Endothelial cell of umbilical vein (primary cell): ENCODE data around the gene TOP3B. TPM values are rescaled to one million over a fixed set of nuclear protein-coding genes. Genes with fewer than 3 reads are reported as not detected.

Source experiments
- BruUV-seq: library from RNA; stranded (reverse); fragments of 400-500 nt; replicated peaks from 2 replicates; lab custom pipeline; 2021; lab: Mats Ljungman, UMichigan
- CTCF ChIA-PET: fragments of 300-600, 350-600 bp; sonication (Branson Sonifier 250); formaldehyde crosslinking; loops from one replicate; lab custom pipeline; 2021; ENCODE audit warnings: antibody characterized with exemption, inconsistent platforms; lab: Charles Lee
- POLR2A ChIA-PET: fragments of 300-600, 350-600 bp; sonication (Branson Sonifier 250); formaldehyde crosslinking; loops from one replicate; lab custom pipeline; 2021; ENCODE audit warnings: antibody characterized with exemption, inconsistent platforms; lab: Charles Lee
- DNase-seq: peaks from one replicate; pipeline ENCODE4 v3.0.0-alpha.2; 2011; ENCODE audit warnings: low read depth, low spot score
- FAIRE-seq: peaks from 2 replicates; lab custom pipeline; 2011; peaks lifted over from hg19 to GRCh38; lab: Jason Lieb, UNC
- H2AFZ ChIP-seq: 2 replicates; pipeline ENCODE4 v1.6.0; 2012; ENCODE audit warnings: low read depth, low read length, control low read depth, inconsistent platforms
- H3K27ac ChIP-seq: 2 replicates; pipeline ENCODE4 v1.5.1; 2011; ENCODE audit warnings: low read depth, mild to moderate bottlenecking, control low read depth, low read length, moderate library complexity; ENCODE audit not compliant: insufficient read depth
- H3K27me3 ChIP-seq, 2 experiments: 2 replicates each; pipeline versions ENCODE4 v1.6.0 to v1.6.1; 2011; ENCODE audit warnings: low read length in 2 of 2, mixed read lengths in 1 of 2; ENCODE audit not compliant: control insufficient read depth in 2 of 2, insufficient read depth in 2 of 2
- H3K36me3 ChIP-seq, 2 experiments: 2 replicates in 1 of 2; 3 replicates in 1 of 2; pipeline ENCODE4 v1.5.1; 2011; ENCODE audit warnings: low read length in 2 of 2, mild to moderate bottlenecking in 1 of 2, moderate library complexity in 1 of 2; ENCODE audit not compliant: control insufficient read depth in 2 of 2, insufficient read depth in 2 of 2; ENCODE audit errors: extremely low read depth in 1 of 2
- H3K4me1 ChIP-seq: 3 replicates; pipeline ENCODE4 v1.5.1; 2011; ENCODE audit warnings: mild to moderate bottlenecking, low read length; ENCODE audit not compliant: control insufficient read depth, insufficient read depth; ENCODE audit errors: extremely low read depth
- H3K4me2 ChIP-seq: 2 replicates; pipeline ENCODE4 v1.6.1; 2011; ENCODE audit warnings: low read length, control low read depth, mixed read lengths; ENCODE audit not compliant: insufficient read depth
- H3K4me3 ChIP-seq, 3 experiments: fragments of 200-600 bp in 1 of 3; sonication (generic), shearing (Covaris generic) in 1 of 3; replicated peaks in 1 of 3; 2 replicates each; pipeline ENCODE4 v1.5.1; 2011 to 2016; ENCODE audit warnings: control low read depth in 3 of 3, low read length in 3 of 3, mild to moderate bottlenecking in 2 of 3, inconsistent platforms in 1 of 3, low read depth in 1 of 3, moderate library complexity in 1 of 3; ENCODE audit not compliant: insufficient read depth in 1 of 3
- H3K79me2 ChIP-seq: 2 replicates; pipeline ENCODE4 v1.6.0; 2012; ENCODE audit warnings: low read length, inconsistent platforms; ENCODE audit not compliant: control insufficient read depth, insufficient read depth
- H3K9ac ChIP-seq: replicated peaks from 2 replicates; pipeline ENCODE3; 2011; ENCODE audit warnings: low read length, control low read depth; ENCODE audit not compliant: insufficient read depth; ENCODE audit errors: extremely low read depth
- H3K9me1 ChIP-seq: replicated peaks from 3 replicates; pipeline ENCODE4 v1.6.0; 2011; ENCODE audit warnings: mild to moderate bottlenecking, low read length; ENCODE audit not compliant: control insufficient read depth, insufficient read depth; ENCODE audit errors: extremely low read depth
- H3K9me3 ChIP-seq: replicated peaks from 2 replicates; pipeline ENCODE4 v1.5.1; 2012; ENCODE audit warnings: low read length, inconsistent platforms; ENCODE audit not compliant: control insufficient read depth, insufficient read depth
- H4K20me1 ChIP-seq: replicated peaks from 2 replicates; pipeline ENCODE3; 2011; ENCODE audit warnings: mild to moderate bottlenecking, low read length; ENCODE audit not compliant: control insufficient read depth, insufficient read depth; ENCODE audit errors: extremely low read depth
- CTCF ChIP-seq, 2 donors: IDR thresholded peaks; 1 replicate in 1 of 2; 2 replicates in 1 of 2; pipeline ENCODE4 v1.5.1; 2011; ENCODE audit warnings: low read length in 2 of 2, mild to moderate bottlenecking in 2 of 2, moderate library complexity in 2 of 2, control low read depth in 1 of 2, inconsistent platforms in 1 of 2, low read depth in 1 of 2; ENCODE audit not compliant: insufficient read depth in 1 of 2; ENCODE audit errors: extremely low read depth in 1 of 2
- EZH2 ChIP-seq: IDR thresholded peaks from 2 replicates; pipeline ENCODE4 v1.6.1; 2012; ENCODE audit warnings: borderline replicate concordance, low read depth, mild to moderate bottlenecking, moderate library complexity, low read length, inconsistent platforms; ENCODE audit not compliant: severe bottlenecking
- FOS ChIP-seq: IDR thresholded peaks from 2 replicates; pipeline ENCODE4 v1.6.1; 2011; ENCODE audit warnings: mild to moderate bottlenecking, low read length, moderate library complexity, borderline replicate concordance; ENCODE audit not compliant: insufficient read depth
- GATA2 ChIP-seq: IDR thresholded peaks from 2 replicates; pipeline ENCODE4 v1.7.0; 2011; ENCODE audit warnings: low read depth, mild to moderate bottlenecking, moderate library complexity, mixed read lengths, low read length; ENCODE audit not compliant: insufficient read length, insufficient read depth
- JUN ChIP-seq: IDR thresholded peaks from 2 replicates; pipeline ENCODE4 v1.6.1; 2011; ENCODE audit warnings: borderline replicate concordance, low read depth; ENCODE audit not compliant: insufficient read length, insufficient read depth
- MAX ChIP-seq: IDR thresholded peaks from 2 replicates; pipeline ENCODE4 v1.6.1; 2011; ENCODE audit not compliant: insufficient read depth, insufficient read length
- MYC ChIP-seq: IDR thresholded peaks from one replicate; pipeline ENCODE4 v1.6.1; 2011; ENCODE audit warnings: mild to moderate bottlenecking, low read depth, low read length
- POLR2A ChIP-seq: IDR thresholded peaks from 2 replicates; pipeline ENCODE4 v1.6.1; 2012; ENCODE audit warnings: low read depth, mild to moderate bottlenecking, control low read depth, low read length
- POLR2AphosphoS5 ChIP-seq: IDR thresholded peaks from 2 replicates; pipeline ENCODE4 v1.6.1; 2012; ENCODE audit warnings: low read depth, mild to moderate bottlenecking, control low read depth, low read length, moderate library complexity; ENCODE audit not compliant: insufficient read depth
- dilution Hi-C: fragments of 300-500 bp; cut with MboI; formaldehyde crosslinking; loops from one replicate; pipeline ENCODE4 v1.15.0; 2019; ENCODE audit warnings: low sequenced_read_pairs; ENCODE audit not compliant: extremely low pct_ligation_motif_present
- intact Hi-C: fragments of 100-400 bp; cut with micrococcal nuclease; formaldehyde crosslinking; loops from one replicate; pipeline ENCODE4 v1.10.0; 2022
- polyA plus RNA-seq, 4 experiments: library from polyadenylated mRNA; depleted of rRNA in 3 of 4; stranded (reverse) in 3 of 4; unstranded in 1 of 4; fragments of >200 nt; gene quantifications; 2 replicates each; pipeline versions ENCODE4 v1.2.1 to v1.2.3, GENCODE V29; 2011 to 2012; ENCODE audit warnings: missing spikeins in 1 of 4
- total RNA-seq: library from RNA; stranded (reverse); gene quantifications from 2 replicates; pipeline ENCODE4 v1.2.3, GENCODE V29; 2021

TOP3B gene
- total and polyA plus RNA-seq, 2 donors (not counting 3 experiments of a cell fraction or from before 2014, with no cell fraction given): 25.2 to 56.5 TPM

- POLR2A ChIA-PET: no interaction called here
These were observed 2.6 kb upstream of the TOP3B start for GRCh38 chr22:21985214-21985613.

More at GRCh38 chr22:21985214-21985613, 2.6 kb upstream of the TOP3B start:
- no peaks in the 10 kb centered on the region for H3K9me1 ChIP-seq
- FAIRE-seq (no peak), DNase-seq (no peak)
- H2AFZ ChIP-seq: peak overlapping the region; percentile 30
- intact Hi-C loops: no loop called here
- no peak overlapping the region for H3K4me3 ChIP-seq
- no peak overlapping the region for H3K9ac ChIP-seq
- H3K36me3 ChIP-seq: no peaks in the 10 kb centered on the region
- BruUV-seq: no TSS peak
- dilution Hi-C loops: no loop called here
- H3K9me3 ChIP-seq: no peaks in the 10 kb centered on the region
- H4K20me1 ChIP-seq: no peaks in the 10 kb centered on the region
- no peak for TF ChIP-seq EZH2
- no peak for TF ChIP-seq MAX
- no peak for TF ChIP-seq MYC
- no peak for TF ChIP-seq POLR2A
- no peak for TF ChIP-seq GATA2
- no peak for TF ChIP-seq CTCF (IDR thresholded peaks at IDR 0.05; ENCODE audit: extremely low read depth in 1 of 2, insufficient read depth in 1 of 2, low read depth in 1 of 2, low read length in 2 of 2)
- TF ChIP-seq JUN: no peak
- no peak for TF ChIP-seq POLR2AphosphoS5
- no peak for TF ChIP-seq FOS
- no peak overlapping the region for H3K27ac ChIP-seq
- peaks cover 22% of the 10 kb centered on the region for H3K79me2 ChIP-seq
- peaks cover 4 to 5% of the 10 kb centered on the region in 2 experiments for H3K27me3 ChIP-seq
- CTCF ChIA-PET: interaction anchor here (0.8 to 1.9 kb wide), 9 partner anchors 8 to 210 kb away, joined by 3 to 8 read pairs (median 4); no protein-coding TSS in a partner anchor
- no peak overlapping the region for H3K4me2 ChIP-seq
- H3K4me1 ChIP-seq: peaks cover 8% of the 10 kb centered on the region
